Retinal pigment epithelial cell (primary cell): ENCODE measurements around the gene NEXN.
"Not testable (repeated sequence)": the region's sequence is repeated elsewhere in the genome, so short reads cannot be mapped to it uniquely, and the experiment has no call there.

Source experiments
- DNase-seq: peaks from one replicate; pipeline ENCODE4 v3.0.0-alpha.2; 2010; ENCODE audit warnings: low read depth
- H3K4me3 ChIP-seq: 2 replicates; pipeline ENCODE4 v1.5.1; 2011; ENCODE audit warnings: mild to moderate bottlenecking, low read length, control low read depth, moderate library complexity
- CTCF ChIP-seq: conservative IDR thresholded peaks from 2 replicates; pipeline ENCODE4 v1.5.1; 2011; ENCODE audit warnings: low read depth, low read length, control low read depth, inconsistent platforms

Gene NEXN

GRCh38 chr1:77905603-77906002 is 17.2 kb downstream of the NEXN start:
- no peak for TF ChIP-seq CTCF
- H3K4me3 ChIP-seq, result no peak overlapping the region
- no peak for DNase-seq

GRCh38 chr1:77906019-77906545 is 17.7 kb downstream of the NEXN start:
- TF ChIP-seq CTCF, result no peak
- no peak overlapping the region for H3K4me3 ChIP-seq
- DNase-seq, result no peak

DNA sequence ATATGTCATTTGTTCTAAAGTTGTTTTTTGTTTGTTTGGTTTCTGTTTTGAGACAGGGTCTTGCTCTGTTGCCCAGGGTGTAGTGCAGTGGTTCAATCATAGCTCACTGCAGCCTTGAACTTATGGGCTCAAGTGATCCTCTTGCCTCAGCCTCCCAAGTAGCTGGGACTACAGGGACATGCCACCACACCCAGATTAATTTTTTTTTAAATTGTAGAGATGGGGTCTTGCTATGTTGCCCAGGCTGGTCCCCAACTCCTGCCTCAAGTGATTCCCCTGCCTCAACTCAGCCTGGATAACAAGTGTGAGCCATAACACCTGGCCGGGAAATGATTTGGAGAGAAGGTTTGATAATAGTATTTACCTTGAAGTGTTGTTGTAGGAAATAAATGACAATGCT is 18.2 kb downstream of the NEXN start:
- H3K4me3 ChIP-seq, result no peak overlapping the region
- DNase-seq, result no peak
- TF ChIP-seq CTCF, result no peak

GRCh38 chr1:77910116-77910515 is 21.7 kb downstream of the NEXN start:
- TF ChIP-seq CTCF, result no peak
- no peak for DNase-seq

GRCh38 chr1:77918918-77919317 is 30.5 kb downstream of the NEXN start:
- H3K4me3 ChIP-seq, DNase-seq: not testable (repeated sequence)

More at GRCh38 chr1:77910116-77910515, 21.7 kb downstream of the NEXN start:
- no peak overlapping the region for H3K4me3 ChIP-seq

DNA sequence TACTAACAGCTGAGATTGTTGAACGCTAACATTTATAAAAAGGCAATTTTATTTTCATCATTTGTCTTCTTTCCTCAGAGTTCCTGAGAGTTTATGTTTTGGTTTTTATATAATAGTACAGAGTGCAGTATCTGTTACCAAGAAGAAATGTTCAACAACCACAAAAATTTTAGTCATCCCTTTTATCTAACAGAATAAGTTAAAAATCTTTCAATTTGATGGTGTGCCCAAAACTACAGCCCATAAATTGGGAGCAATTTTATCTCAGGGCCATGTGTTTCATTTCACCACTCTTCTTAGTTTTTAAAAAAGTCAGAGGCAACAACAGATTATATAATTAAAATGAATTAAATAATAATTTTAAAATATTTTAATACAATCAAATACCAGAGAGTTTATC is 37.1 kb downstream of the NEXN start:
- TF ChIP-seq CTCF, result no peak
- no peak overlapping the region for H3K4me3 ChIP-seq
- DNase-seq, result no peak

GRCh38 chr1:77925956-77926355 is 37.5 kb downstream of the NEXN start:
- H3K4me3 ChIP-seq, result no peak overlapping the region
- no peak for DNase-seq
- TF ChIP-seq CTCF, result no peak
